ENCODE measurements around the gene CTU1.

DNA sequence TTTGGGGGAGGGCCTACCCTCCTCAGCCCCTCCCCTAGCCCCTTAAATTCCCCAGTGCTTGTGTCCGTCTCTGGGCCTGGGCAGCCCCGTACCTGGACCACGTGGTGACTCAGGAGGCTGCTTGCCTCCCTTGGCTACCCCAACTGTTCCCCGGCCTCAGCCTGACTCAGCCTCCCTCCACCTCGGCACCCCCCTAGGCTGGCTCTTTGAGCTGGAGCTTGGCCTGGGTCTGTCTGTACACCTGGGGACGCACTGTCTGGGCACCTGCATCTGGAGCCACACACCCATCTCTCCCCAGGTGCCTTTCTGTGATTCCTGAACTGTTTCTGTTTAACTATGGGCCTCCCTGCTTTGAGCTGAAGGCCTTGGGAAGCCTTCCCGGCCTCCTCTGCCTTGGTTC lies 23.7 kb downstream of the CTU1 start:
- TF ChIP-seq EZH2 (IDR thresholded peaks at IDR 0.05; ENCODE audit: borderline replicate concordance, insufficient read depth, low read depth, low read length, poor library complexity, severe bottlenecking), result no peak
- TF ChIP-seq, protein P1, sequence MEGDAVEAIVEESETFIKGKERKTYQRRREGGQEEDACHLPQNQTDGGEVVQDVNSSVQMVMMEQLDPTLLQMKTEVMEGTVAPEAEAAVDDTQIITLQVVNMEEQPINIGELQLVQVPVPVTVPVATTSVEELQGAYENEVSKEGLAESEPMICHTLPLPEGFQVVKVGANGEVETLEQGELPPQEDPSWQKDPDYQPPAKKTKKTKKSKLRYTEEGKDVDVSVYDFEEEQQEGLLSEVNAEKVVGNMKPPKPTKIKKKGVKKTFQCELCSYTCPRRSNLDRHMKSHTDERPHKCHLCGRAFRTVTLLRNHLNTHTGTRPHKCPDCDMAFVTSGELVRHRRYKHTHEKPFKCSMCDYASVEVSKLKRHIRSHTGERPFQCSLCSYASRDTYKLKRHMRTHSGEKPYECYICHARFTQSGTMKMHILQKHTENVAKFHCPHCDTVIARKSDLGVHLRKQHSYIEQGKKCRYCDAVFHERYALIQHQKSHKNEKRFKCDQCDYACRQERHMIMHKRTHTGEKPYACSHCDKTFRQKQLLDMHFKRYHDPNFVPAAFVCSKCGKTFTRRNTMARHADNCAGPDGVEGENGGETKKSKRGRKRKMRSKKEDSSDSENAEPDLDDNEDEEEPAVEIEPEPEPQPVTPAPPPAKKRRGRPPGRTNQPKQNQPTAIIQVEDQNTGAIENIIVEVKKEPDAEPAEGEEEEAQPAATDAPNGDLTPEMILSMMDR (IDR thresholded peaks at IDR 0.05), result no peak

Data from B cell (primary cell).